ES-I3 (cell line): ENCODE data around the gene SUSD6.

Source experiments
- H3K36me3 ChIP-seq: 2 replicates; pipeline ENCODE4 v1.6.1; 2013; ENCODE audit warnings: mild to moderate bottlenecking, low read length, control low read depth, moderate library complexity; ENCODE audit not compliant: insufficient read depth
- H3K4me1 ChIP-seq: 2 replicates; pipeline ENCODE4 v1.6.1; 2013; ENCODE audit warnings: mild to moderate bottlenecking, control low read depth, low read length; ENCODE audit not compliant: insufficient read depth
- H3K9ac ChIP-seq: 2 replicates; pipeline ENCODE4 v1.6.1; 2013; ENCODE audit warnings: low read depth, mild to moderate bottlenecking, low read length, moderate library complexity
- H3K9me3 ChIP-seq: 2 replicates; pipeline ENCODE4 v1.6.1; 2013; ENCODE audit warnings: mild to moderate bottlenecking, low read length, moderate library complexity; ENCODE audit not compliant: control insufficient read depth, insufficient read depth

The SUSD6 gene

DNA sequence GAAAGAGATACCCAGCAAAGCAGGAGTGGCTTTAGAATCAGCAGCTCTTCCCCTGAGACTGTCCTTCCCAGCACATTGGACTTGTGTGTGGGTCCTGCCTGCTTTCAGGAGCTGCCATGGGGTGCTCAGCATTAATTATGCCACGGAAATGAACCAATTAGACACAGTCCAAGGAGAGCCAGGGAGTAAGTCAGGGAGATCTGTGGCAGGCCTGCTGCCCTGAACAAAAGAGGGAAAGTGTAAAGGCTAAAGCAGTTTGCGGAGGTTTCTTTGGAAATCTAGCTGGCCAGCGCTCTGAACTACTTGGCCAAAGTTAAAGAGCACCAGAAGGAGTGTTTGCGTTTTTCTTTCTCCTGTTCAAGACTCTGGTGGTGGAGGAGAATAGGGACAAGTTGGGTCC is 89.9 kb downstream of the SUSD6 start:
- no peak overlapping the region for H3K9ac ChIP-seq
- peaks cover 27% of the 10 kb centered on the region for H3K4me1 ChIP-seq
- no peaks in the 10 kb centered on the region for H3K9me3 ChIP-seq
- H3K36me3 ChIP-seq: no peaks in the 10 kb centered on the region

DNA sequence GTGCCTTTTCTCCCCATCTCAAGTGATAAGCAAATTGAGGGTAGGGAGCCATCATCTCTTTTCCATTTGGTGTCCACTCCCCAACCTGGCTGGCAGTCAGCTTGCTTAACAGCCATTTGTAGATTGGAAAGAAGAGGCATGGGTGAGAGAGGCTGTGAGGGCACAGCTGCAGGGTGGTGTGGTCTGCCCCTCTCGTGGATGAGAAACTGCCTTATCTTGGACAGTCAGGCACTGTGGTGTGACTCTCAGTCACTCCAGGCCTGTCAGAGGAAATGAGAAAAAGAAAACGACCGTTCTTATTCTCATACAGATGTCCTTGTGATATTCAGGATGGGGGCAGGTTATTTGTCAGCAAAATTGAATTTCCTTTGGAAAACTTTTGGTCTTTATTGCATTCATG is 90.5 kb downstream of the SUSD6 start:
- Histone ChIP-seq H3K4me1 (peaks cover 21% of the 10 kb centered on the region), H3K36me3 (no peaks in the 10 kb centered on the region), H3K9ac (no peak overlapping the region), H3K9me3 (no peaks in the 10 kb centered on the region)

- Histone ChIP-seq H3K4me1 (peaks cover 17% of the 10 kb centered on the region), H3K36me3 (no peaks in the 10 kb centered on the region), H3K9ac (no peak overlapping the region)
Observed at GRCh38 chr14:69703047-69704039, 91.9 kb downstream of the SUSD6 start.

GRCh38 chr14:69704319-69704718 is 92.9 kb downstream of the SUSD6 start:
- Histone ChIP-seq H3K4me1 (peaks cover 16% of the 10 kb centered on the region), H3K9ac (no peak overlapping the region), H3K36me3 (no peaks in the 10 kb centered on the region), H3K9me3 (no peaks in the 10 kb centered on the region)

More at GRCh38 chr14:69703047-69704039, 91.9 kb downstream of the SUSD6 start:
- no peaks in the 10 kb centered on the region for H3K9me3 ChIP-seq

DNA sequence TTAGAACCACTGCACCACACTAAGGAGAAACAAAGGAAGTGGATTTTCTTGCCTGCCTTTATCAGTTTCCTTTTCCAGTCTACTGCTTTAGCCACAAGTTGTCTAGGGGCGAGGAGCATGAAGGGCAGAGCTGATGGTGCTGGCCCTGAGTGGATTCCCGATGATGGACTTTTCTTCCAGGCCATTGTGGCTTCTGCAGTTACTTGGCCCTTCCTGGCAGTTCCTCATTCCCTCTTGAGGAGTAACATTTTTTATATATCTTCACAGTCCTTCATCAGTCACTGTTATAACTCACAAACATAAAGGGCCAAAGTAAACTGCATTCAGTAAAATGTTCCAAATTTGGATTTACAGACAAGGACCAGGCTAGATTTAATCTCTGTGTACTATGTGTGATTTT is 94.3 kb downstream of the SUSD6 start:
- H3K4me1 ChIP-seq: peaks cover 14% of the 10 kb centered on the region
- H3K9ac ChIP-seq: no peak overlapping the region
- no peaks in the 10 kb centered on the region for H3K9me3 ChIP-seq
- no peaks in the 10 kb centered on the region for H3K36me3 ChIP-seq

DNA sequence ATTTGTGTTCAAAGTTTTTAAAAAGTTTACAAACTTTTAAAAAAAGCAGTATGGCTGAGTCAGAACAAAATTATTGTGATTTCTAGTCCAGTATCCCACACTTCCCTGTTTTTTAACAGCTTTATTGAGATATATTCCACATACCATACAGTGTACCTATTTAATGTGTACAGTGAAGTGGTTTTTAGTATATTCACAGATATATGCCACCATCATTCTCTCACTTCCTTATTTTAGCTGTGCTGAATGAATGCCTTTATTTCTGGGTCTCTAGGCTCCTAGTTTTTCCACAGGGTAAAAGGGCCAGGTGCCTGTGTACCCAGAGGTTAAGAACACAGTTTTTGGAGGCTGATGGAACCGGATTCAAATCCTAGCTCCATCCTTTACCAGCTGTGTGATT is 96.7 kb downstream of the SUSD6 start:
- no peaks in the 10 kb centered on the region for H3K9me3 ChIP-seq
- peaks cover 26% of the 10 kb centered on the region for H3K4me1 ChIP-seq
- H3K9ac ChIP-seq: no peak overlapping the region
- no peaks in the 10 kb centered on the region for H3K36me3 ChIP-seq

DNA sequence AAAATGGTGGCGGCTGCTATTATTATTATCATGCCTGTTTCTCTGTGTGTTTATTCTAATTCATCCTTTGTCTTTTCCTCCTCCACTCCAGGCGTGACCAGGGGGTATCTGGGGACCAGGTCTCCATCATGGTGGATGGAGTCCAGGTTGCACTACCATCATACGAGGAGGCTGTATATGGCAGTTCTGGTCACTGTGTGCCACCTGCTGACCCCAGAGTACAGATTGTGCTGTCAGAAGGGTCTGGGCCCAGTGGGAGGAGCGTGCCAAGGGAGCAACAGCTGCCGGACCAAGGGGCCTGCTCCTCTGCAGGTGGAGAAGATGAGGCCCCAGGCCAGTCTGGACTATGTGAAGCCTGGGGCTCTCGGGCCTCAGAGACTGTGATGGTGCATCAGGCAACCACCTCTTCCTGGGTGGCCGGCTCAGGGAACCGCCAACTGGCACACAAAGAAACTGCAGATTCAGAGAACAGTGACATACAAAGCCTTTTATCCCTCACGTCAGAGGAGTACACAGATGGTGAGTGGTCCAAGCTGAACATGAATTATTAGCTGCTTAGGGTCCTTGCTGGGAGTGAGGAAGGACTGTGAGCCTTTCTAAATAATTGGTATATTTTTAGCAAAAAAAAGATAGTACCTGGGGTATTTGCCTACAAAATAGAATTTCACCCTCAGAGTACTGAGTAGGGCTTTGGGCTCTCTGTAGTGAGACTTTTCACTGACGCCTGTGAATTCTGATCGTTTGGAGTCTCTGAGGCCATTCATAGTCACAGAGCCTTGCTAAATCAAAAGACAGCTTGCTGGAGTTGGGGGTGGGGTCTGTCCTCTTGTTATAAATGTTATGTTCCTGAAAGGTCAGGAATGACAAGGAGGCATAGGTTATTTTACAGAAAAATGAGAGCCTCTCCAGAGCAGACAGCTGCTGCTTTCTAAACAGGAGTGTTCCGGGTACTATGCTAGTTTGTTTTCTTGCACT is 97.5 kb downstream of the SUSD6 start:
- Histone ChIP-seq H3K9ac (no peak overlapping the region), H3K36me3 (no peaks in the 10 kb centered on the region), H3K4me1 (peaks cover 35% of the 10 kb centered on the region), H3K9me3 (no peaks in the 10 kb centered on the region)

DNA sequence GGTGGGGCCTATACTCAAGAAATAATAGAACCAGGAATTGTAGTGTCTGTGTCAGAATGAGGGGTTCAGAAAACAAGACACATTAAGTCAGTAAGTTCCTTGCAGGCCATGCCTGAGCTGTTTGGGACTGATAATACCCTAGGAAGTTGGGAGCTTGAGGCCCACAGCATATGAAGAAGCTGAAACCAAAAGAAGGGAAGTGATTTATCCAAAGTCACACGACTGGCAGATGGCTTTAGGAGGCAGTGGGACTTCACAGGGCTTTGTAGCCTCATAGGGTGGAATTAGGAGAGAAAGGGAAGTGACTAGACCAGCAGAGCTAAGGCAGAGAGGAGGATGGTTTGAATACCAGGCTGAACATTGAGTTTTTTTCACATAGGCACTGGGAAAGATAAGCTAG is 99.0 kb downstream of the SUSD6 start:
- Histone ChIP-seq H3K4me1 (peaks cover 44% of the 10 kb centered on the region), H3K36me3 (no peaks in the 10 kb centered on the region), H3K9ac (no peak overlapping the region), H3K9me3 (no peaks in the 10 kb centered on the region)

DNA sequence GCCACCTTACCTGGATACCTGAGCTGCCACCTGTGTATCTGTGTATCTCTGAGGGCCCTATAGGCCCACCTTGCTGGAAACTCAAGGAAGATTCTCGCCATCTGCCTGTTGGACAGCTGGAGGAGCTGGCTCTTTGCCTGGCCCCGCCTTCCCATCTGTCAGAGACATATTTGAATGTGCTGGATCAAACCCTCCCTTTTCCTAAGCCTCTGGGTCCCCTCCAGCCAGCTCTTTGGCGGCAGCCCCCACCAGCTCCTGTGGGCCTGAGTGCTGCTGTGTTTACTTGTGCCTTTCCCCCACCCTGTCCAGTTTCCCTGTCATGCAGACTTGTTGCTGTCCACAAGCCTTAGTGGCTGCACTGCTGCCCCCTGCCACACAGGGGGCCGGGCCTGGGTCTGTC is 99.7 kb downstream of the SUSD6 start:
- Histone ChIP-seq H3K36me3 (no peaks in the 10 kb centered on the region), H3K9me3 (no peaks in the 10 kb centered on the region), H3K4me1 (peaks cover 44% of the 10 kb centered on the region), H3K9ac (no peak overlapping the region)

DNA sequence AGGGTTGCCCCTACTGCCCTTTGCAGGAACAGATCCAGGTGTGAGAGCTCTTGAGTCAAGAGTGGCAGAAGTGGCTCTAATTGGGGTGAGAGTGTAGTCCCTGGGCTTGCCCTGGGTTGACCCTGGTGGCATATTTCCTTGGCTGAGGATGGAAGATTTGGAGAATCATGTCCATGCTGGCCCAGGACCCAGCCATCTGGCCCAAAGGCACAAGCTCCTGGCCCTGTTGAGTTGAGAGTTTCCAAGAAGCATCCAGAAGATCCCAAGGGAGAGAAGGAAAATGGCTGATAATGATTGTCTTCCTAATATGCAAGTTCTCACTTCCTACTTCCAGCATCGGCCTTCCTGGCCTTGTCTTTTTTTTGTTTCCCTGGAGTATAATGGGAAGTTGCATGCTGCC is 100.1 kb downstream of the SUSD6 start:
- Histone ChIP-seq H3K4me1 (peaks cover 44% of the 10 kb centered on the region), H3K9ac (no peak overlapping the region), H3K9me3 (no peaks in the 10 kb centered on the region), H3K36me3 (no peaks in the 10 kb centered on the region)

- Histone ChIP-seq H3K4me1 (peaks cover 44% of the 10 kb centered on the region), H3K9ac (no peak overlapping the region), H3K9me3 (no peaks in the 10 kb centered on the region), H3K36me3 (no peaks in the 10 kb centered on the region)
Observed at GRCh38 chr14:69711881-69712560, 100.6 kb downstream of the SUSD6 start.

DNA sequence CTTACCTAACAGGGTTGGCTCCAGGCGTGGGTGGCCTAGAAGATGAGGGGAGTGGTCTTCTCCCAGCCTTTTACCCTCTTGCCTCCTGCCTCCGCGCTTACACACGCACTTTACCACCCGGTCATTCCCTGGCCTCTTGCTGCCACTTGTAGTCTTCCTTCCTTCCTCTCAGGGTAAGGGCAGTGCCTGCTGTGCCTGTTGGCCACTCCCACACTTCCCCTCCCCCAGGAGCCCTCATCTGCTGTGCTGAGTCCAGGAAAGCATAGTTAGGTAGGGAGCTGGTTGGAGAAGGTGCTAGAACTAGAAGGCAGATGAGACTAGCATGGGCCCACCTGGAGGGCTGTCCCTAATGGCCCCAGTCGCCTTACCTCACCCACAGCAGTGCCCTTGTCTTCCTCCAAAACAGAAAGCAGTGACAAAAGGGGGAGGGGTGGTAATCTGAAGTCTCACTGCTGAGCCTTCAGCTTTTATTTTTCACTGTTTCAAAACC is 101.2 kb downstream of the SUSD6 start:
- Histone ChIP-seq H3K4me1 (peaks cover 44% of the 10 kb centered on the region), H3K9ac (no peak overlapping the region), H3K36me3 (no peaks in the 10 kb centered on the region), H3K9me3 (no peaks in the 10 kb centered on the region)

DNA sequence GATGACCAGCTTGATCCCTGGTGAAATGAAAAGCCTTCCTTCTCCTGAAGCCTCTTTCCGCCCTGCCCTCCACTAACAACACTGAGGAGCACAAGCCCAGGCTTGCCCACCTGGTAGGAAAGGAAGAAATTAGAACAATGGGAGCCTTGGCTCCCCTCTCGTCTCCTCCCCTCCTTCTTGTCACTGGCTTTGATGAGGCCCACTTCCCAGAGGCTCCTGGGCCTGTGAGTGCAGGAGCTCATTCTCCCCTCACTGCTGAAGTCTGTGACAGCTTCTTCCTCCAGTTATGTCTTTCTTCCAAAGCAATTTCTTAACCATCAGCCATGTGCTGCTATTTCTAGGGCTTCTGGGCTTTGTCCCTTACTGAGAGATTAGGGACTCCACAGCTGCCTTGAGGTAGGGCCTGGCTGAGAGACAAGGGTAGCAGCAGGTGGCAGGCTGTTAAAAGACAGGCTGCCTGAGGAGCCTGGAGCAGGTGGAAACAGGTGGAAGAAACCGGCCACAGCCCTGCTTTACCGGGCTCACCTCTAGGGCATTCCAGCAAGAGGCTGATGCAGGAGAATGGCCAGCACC is 101.9 kb downstream of the SUSD6 start:
- Histone ChIP-seq H3K4me1 (peaks cover 44% of the 10 kb centered on the region), H3K36me3 (no peaks in the 10 kb centered on the region), H3K9me3 (no peaks in the 10 kb centered on the region), H3K9ac (no peak overlapping the region; the same call in 1 of the 2 replicates)
